Measurements from ENCODE around the gene CCDC186. TPM values are rescaled to one million over a fixed set of nuclear protein-coding genes. Genes with fewer than 3 reads are reported as not detected.
A peak's percentile ranks its signal among the peaks of the same experiment; 100 is the strongest.

The CCDC186 gene
- total and polyA plus RNA-seq, 2 of the 13 experiments (the other 11 are each of a cell fraction or from before 2014, with no cell fraction given): 4.2 to 11.8 TPM

DNA sequence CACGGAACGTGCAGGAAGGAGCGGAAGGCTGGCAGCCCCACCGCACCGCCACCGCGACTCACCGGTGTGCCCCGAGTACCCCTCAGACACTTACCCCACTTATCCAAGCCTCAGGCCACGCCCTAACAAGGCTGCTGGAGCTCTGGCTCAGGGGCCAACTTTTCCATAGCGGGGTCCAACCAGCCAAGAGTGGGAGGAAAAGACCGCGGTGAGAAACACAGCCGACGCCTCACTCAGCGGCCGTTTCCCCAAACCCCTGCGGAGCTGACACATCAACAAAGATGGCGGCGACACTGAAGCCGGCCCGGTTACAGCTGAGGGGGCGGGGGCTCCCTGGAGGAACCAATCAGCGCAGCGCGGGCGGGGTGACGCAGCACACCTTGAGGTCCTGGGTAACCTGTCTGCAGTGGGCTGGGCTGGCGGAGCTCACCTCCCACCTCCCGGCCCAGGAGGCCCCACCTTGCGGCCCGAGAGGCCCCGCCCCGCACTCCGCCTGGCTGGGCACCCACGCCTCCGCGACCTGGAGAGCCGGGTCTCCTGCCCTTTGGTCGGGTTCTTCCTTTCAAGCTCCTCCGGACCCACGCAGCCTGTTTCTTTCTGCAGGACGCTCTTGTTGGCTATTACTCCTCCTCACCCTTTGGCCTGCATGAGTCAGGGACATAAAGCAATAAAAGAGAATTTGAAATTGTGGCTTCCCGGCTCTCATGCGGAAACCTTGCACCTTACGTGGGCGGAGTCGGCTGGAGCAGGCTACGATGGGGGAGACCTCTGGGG lies at the start of gene CCDC186 (continued):
- TF ChIP-seq, protein P1, sequence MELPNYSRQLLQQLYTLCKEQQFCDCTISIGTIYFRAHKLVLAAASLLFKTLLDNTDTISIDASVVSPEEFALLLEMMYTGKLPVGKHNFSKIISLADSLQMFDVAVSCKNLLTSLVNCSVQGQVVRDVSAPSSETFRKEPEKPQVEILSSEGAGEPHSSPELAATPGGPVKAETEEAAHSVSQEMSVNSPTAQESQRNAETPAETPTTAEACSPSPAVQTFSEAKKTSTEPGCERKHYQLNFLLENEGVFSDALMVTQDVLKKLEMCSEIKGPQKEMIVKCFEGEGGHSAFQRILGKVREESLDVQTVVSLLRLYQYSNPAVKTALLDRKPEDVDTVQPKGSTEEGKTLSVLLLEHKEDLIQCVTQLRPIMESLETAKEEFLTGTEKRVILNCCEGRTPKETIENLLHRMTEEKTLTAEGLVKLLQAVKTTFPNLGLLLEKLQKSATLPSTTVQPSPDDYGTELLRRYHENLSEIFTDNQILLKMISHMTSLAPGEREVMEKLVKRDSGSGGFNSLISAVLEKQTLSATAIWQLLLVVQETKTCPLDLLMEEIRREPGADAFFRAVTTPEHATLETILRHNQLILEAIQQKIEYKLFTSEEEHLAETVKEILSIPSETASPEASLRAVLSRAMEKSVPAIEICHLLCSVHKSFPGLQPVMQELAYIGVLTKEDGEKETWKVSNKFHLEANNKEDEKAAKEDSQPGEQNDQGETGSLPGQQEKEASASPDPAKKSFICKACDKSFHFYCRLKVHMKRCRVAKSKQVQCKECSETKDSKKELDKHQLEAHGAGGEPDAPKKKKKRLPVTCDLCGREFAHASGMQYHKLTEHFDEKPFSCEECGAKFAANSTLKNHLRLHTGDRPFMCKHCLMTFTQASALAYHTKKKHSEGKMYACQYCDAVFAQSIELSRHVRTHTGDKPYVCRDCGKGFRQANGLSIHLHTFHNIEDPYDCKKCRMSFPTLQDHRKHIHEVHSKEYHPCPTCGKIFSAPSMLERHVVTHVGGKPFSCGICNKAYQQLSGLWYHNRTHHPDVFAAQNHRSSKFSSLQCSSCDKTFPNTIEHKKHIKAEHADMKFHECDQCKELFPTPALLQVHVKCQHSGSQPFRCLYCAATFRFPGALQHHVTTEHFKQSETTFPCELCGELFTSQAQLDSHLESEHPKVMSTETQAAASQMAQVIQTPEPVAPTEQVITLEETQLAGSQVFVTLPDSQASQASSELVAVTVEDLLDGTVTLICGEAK (IDR thresholded peaks at IDR 0.05): no peak
- TF ChIP-seq, protein P1 (CRISPR knock-in tag; IDR thresholded peaks at IDR 0.05): peak; percentile 46; the same call in 1 of the 2 replicates
- TF ChIP-seq ISL2 (CRISPR knock-in tag; IDR thresholded peaks at IDR 0.05) (0 out of 2 replicates have a peak, but pooled peaks have one; percentile 25), SOX6 (IDR thresholded peaks at IDR 0.05) (no peak), SOX6 (CRISPR knock-in tag; IDR thresholded peaks at IDR 0.05) (peak; percentile 43), NONO (IDR thresholded peaks at IDR 0.05) (no peak), NONO (CRISPR knock-in tag; conservative IDR thresholded peaks at IDR 0.05) (0 out of 2 replicates have a peak, but pooled peaks have one; percentile 1), ZNF607 (CRISPR knock-in tag; IDR thresholded peaks at IDR 0.05; ENCODE audit: borderline replicate concordance) (no peak), ZNF749 (CRISPR knock-in tag; IDR thresholded peaks at IDR 0.05; ENCODE audit: borderline replicate concordance) (no peak; the same call in 1 of the 2 replicates), ZNF503 (CRISPR knock-in tag; IDR thresholded peaks at IDR 0.05) (no peak), TOPORS (CRISPR knock-in tag; IDR thresholded peaks at IDR 0.05) (no peak)
- TF ChIP-seq, protein P2, sequence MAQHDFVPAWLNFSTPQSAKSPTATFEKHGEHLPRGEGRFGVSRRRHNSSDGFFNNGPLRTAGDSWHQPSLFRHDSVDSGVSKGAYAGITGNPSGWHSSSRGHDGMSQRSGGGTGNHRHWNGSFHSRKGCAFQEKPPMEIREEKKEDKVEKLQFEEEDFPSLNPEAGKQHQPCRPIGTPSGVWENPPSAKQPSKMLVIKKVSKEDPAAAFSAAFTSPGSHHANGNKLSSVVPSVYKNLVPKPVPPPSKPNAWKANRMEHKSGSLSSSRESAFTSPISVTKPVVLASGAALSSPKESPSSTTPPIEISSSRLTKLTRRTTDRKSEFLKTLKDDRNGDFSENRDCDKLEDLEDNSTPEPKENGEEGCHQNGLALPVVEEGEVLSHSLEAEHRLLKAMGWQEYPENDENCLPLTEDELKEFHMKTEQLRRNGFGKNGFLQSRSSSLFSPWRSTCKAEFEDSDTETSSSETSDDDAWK (CRISPR knock-in tag; IDR thresholded peaks at IDR 0.05): no peak
- TF ChIP-seq, protein P3, sequence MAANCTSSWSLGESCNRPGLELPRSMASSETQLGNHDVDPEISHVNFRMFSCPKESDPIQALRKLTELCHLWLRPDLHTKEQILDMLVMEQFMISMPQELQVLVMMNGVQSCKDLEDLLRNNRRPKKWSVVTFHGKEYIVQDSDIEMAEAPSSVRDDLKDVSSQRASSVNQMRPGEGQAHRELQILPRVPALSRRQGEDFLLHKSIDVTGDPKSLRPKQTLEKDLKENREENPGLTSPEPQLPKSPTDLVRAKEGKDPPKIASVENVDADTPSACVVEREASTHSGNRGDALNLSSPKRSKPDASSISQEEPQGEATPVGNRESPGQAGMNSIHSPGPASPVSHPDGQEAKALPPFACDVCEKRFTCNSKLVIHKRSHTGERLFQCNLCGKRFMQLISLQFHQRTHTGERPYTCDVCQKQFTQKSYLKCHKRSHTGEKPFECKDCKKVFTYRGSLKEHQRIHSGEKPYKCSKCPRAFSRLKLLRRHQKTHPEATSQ (CRISPR knock-in tag; IDR thresholded peaks at IDR 0.05; ENCODE audit: borderline replicate concordance): no peak
- TF ChIP-seq, protein P4, sequence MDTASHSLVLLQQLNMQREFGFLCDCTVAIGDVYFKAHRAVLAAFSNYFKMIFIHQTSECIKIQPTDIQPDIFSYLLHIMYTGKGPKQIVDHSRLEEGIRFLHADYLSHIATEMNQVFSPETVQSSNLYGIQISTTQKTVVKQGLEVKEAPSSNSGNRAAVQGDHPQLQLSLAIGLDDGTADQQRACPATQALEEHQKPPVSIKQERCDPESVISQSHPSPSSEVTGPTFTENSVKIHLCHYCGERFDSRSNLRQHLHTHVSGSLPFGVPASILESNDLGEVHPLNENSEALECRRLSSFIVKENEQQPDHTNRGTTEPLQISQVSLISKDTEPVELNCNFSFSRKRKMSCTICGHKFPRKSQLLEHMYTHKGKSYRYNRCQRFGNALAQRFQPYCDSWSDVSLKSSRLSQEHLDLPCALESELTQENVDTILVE (CRISPR knock-in tag; IDR thresholded peaks at IDR 0.05): peak; percentile 71

Data from HepG2 (cell line).